PC-3 (cell line): ENCODE measurements around the gene GPC6. TPM values are rescaled to one million over a fixed set of nuclear protein-coding genes. Genes with fewer than 3 reads are reported as not detected.

Source experiments
- ATAC-seq: fragments of 200-7000 bp; cut with Tn5 transposase; 2 replicates; pipeline ENCODE4 v1.9.1; 2020; ENCODE audit warnings: mild to moderate bottlenecking, moderate library complexity
- BruUV-seq: library from RNA; stranded (reverse); fragments of 400-500 nt; replicated peaks from 2 replicates; lab custom pipeline; 2021; lab: Mats Ljungman, UMichigan
- CTCF ChIA-PET: fragments of 300-600 bp; sonication (Branson Sonifier 250); formaldehyde crosslinking; loops from one replicate; lab custom pipeline; 2022; ENCODE audit warnings: antibody characterized with exemption; lab: Charles Lee
- POLR2A ChIA-PET: fragments of 300-600 bp; sonication (Branson Sonifier 250); formaldehyde crosslinking; loops from one replicate; lab custom pipeline; 2022; ENCODE audit warnings: antibody characterized with exemption; ENCODE audit not compliant: unreplicated experiment; lab: Charles Lee
- DNase-seq: peaks from one replicate; pipeline ENCODE4 v3.0.0-alpha.2; 2015
- H2AFZ ChIP-seq: fragments of 300-600 bp; sonication (generic); 2 replicates; pipeline ENCODE4 v1.6.0; 2016; ENCODE audit warnings: antibody characterized with exemption, low read length
- H3F3A ChIP-seq: fragments of 300-600 bp; sonication (generic); one replicate; pipeline ENCODE4 v1.6.0; 2017; ENCODE audit warnings: antibody characterized with exemption, low read length, control low read depth, mild to moderate bottlenecking; ENCODE audit not compliant: unreplicated experiment
- H3K27ac ChIP-seq: fragments of 300-600 bp; sonication (generic); 2 replicates; pipeline ENCODE4 v1.5.1; 2016; ENCODE audit warnings: mild to moderate bottlenecking, low read length
- H3K27me3 ChIP-seq: fragments of 300-600 bp; sonication (generic); 2 replicates; pipeline ENCODE4 v1.6.1; 2016; ENCODE audit warnings: low read length, mixed read lengths
- H3K36me3 ChIP-seq: fragments of 300-600 bp; sonication (generic); 2 replicates; pipeline ENCODE4 v1.6.1; 2016; ENCODE audit warnings: low read depth, mixed run types, low read length, mixed read lengths
- H3K4me1 ChIP-seq: fragments of 300-600 bp; sonication (generic); 2 replicates; pipeline ENCODE4 v1.5.1; 2016; ENCODE audit warnings: low read length; ENCODE audit not compliant: insufficient read depth
- H3K4me2 ChIP-seq: fragments of 300-600 bp; sonication (generic); 2 replicates; pipeline ENCODE4 v1.6.0; 2016; ENCODE audit warnings: low read length
- H3K4me3 ChIP-seq: fragments of 300-600 bp; sonication (generic); 2 replicates; pipeline ENCODE4 v1.5.1; 2016; ENCODE audit warnings: mild to moderate bottlenecking, low read length, mixed read lengths
- H3K79me2 ChIP-seq: fragments of 300-600 bp; sonication (generic); 2 replicates; pipeline ENCODE4 v1.6.1; 2017; ENCODE audit warnings: low read length, mixed read lengths
- H3K9ac ChIP-seq: fragments of 300-600 bp; sonication (generic); 2 replicates; pipeline ENCODE4 v1.6.0; 2016; ENCODE audit warnings: mild to moderate bottlenecking, low read length
- H3K9me2 ChIP-seq: fragments of 300-600 bp; sonication (generic); replicated peaks from 2 replicates; pipeline ENCODE4 v1.6.1; 2016; ENCODE audit warnings: mixed run types, low read length, mixed read lengths
- H3K9me3 ChIP-seq: fragments of 300-600 bp; sonication (generic); 2 replicates; pipeline ENCODE4 v1.6.1; 2016; ENCODE audit warnings: low read length, mixed read lengths
- H4K20me1 ChIP-seq: fragments of 300-600 bp; sonication (generic); 2 replicates; pipeline ENCODE4 v1.6.1; 2016; ENCODE audit warnings: low read length, mixed read lengths
- EZH2 ChIP-seq: fragments of 300-600 bp; sonication (generic); IDR thresholded peaks from one replicate; pipeline ENCODE4 v1.6.1; 2017; ENCODE audit warnings: antibody characterized with exemption, mild to moderate bottlenecking, low read length; ENCODE audit not compliant: unreplicated experiment
- EZH2phosphoT487 ChIP-seq: fragments of 300-600 bp; sonication (generic); IDR thresholded peaks from 2 replicates; pipeline ENCODE4 v1.6.1; 2018; ENCODE audit warnings: mild to moderate bottlenecking, antibody characterized with exemption, low read length, borderline replicate concordance
- intact Hi-C: fragments of 100-400 bp; cut with micrococcal nuclease; formaldehyde crosslinking; loops from 2 replicates; pipeline ENCODE4 v1.9.0; 2023
- total RNA-seq: library from RNA; depleted of rRNA; stranded (reverse); fragments of >200 nt; gene quantifications from 2 replicates; pipeline ENCODE4 v1.2.3, GENCODE V29; 2014
- TF ChIP-seq, protein P1 (sequence below): fragments of 300-600 bp; sonication (generic); conservative IDR thresholded peaks from 2 replicates; pipeline ENCODE4 v1.5.1; 2017; ENCODE audit warnings: antibody characterized with exemption, low read depth, mild to moderate bottlenecking, low read length

Gene GPC6
- total RNA-seq, 1 experiment from 2014 or later: 3.5 TPM

DNA sequence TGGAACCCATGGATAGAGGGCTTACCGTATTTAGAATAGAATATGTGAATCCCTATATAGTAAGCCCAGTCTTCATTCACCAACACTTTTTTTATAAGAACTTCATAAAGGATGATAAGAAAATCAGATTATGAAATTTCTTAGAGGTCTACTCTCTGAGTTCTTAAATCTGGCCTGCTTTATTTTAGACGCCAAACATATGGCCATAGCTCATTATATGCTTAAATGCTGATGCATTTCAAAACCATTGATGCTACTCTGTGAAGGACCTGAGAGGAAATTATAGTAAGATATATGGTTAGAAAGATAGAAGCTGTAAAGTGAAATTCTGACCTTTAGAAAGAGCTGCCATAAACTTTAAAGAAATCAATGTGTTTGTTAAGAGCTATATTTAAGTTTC lies 38.3 kb downstream of the GPC6 start:
- H3K9me2 ChIP-seq: no peaks in the 10 kb centered on the region
- no TSS peak for BruUV-seq
- H3F3A ChIP-seq: no peaks in the 10 kb centered on the region
- H3K4me2 ChIP-seq: no peak overlapping the region
- H3K27ac ChIP-seq: no peak overlapping the region
- TF ChIP-seq EZH2phosphoT487: no peak
- TF ChIP-seq EZH2: no peak
- TF ChIP-seq, protein P1, sequence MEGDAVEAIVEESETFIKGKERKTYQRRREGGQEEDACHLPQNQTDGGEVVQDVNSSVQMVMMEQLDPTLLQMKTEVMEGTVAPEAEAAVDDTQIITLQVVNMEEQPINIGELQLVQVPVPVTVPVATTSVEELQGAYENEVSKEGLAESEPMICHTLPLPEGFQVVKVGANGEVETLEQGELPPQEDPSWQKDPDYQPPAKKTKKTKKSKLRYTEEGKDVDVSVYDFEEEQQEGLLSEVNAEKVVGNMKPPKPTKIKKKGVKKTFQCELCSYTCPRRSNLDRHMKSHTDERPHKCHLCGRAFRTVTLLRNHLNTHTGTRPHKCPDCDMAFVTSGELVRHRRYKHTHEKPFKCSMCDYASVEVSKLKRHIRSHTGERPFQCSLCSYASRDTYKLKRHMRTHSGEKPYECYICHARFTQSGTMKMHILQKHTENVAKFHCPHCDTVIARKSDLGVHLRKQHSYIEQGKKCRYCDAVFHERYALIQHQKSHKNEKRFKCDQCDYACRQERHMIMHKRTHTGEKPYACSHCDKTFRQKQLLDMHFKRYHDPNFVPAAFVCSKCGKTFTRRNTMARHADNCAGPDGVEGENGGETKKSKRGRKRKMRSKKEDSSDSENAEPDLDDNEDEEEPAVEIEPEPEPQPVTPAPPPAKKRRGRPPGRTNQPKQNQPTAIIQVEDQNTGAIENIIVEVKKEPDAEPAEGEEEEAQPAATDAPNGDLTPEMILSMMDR: no peak
- H4K20me1 ChIP-seq: no peaks in the 10 kb centered on the region
- no peak overlapping the region for H2AFZ ChIP-seq
- H3K79me2 ChIP-seq: no peaks in the 10 kb centered on the region
- intact Hi-C loops: no loop called here
- H3K9me3 ChIP-seq: no peaks in the 10 kb centered on the region
- no peak overlapping the region for H3K9ac ChIP-seq
- CTCF ChIA-PET: no interaction called here
- H3K27me3 ChIP-seq: no peaks in the 10 kb centered on the region
- DNase-seq: no peak
- POLR2A ChIA-PET: no interaction called here
- no peak overlapping the region for H3K4me3 ChIP-seq
- no peaks in the 10 kb centered on the region for H3K36me3 ChIP-seq
- ATAC-seq: no peak
- peaks cover 35% of the 10 kb centered on the region for H3K4me1 ChIP-seq

DNA sequence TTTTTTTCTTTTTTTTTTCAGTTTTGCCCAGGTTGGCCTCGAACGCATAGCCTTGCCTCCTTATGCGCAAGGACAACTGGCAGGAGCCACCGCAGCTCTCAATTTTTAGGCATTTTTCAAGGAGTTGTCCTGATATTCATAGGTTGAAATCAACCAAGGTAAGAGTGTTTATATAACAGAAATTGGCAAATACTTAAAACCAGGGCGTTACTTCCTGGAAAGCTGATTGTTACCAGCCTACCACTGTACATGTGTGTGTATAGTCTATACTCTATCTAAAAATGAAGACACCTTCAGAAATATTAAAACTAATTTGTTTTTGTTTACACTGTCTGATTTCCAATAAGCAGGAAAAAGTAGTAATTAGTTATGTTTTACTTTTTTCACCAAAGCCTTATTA lies 39.2 kb downstream of the GPC6 start:
- Histone ChIP-seq H3K27me3 (no peaks in the 10 kb centered on the region), H3K4me2 (no peak overlapping the region), H3K4me1 (peaks cover 26% of the 10 kb centered on the region), H3F3A (no peaks in the 10 kb centered on the region), H3K9ac (no peak overlapping the region), H3K36me3 (no peaks in the 10 kb centered on the region), H3K27ac (no peak overlapping the region), H3K79me2 (no peaks in the 10 kb centered on the region), H3K4me3 (no peak overlapping the region), H3K9me2 (no peaks in the 10 kb centered on the region), H3K9me3 (no peaks in the 10 kb centered on the region), H2AFZ (no peak overlapping the region), H4K20me1 (no peaks in the 10 kb centered on the region)
- BruUV-seq: no TSS peak
- ATAC-seq: no peak
- no peak for DNase-seq
- ChIA-PET CTCF (no interaction called here), POLR2A (no interaction called here)
- intact Hi-C loops: no loop called here
- no peak for TF ChIP-seq EZH2
- TF ChIP-seq, protein P1: no peak
- TF ChIP-seq EZH2phosphoT487: no peak

DNA sequence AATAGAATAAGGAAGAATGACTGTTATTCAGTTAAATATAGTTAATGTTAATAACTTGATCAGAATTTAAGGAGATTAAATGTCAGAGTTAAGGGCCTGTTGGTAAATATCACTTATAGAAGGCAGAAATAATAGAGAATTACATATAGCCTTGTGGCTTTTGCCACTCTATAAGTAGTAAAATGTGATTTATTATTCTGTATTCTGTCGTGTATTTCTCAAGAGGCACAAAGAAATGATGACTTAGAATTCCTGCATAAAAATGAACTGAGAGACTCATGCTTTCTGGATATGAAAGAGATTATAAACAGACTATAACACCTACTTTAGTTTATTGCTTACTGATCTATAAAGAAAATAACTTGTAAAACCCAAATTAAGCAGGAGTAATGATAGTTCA lies 40.1 kb downstream of the GPC6 start:
- no peak overlapping the region for H3K9ac ChIP-seq
- ATAC-seq (no peak), DNase-seq (no peak)
- ChIA-PET CTCF (no interaction called here), POLR2A (no interaction called here)
- H3K27me3 ChIP-seq: no peaks in the 10 kb centered on the region
- intact Hi-C loops: no loop called here
- no peaks in the 10 kb centered on the region for H3F3A ChIP-seq
- no peak overlapping the region for H3K27ac ChIP-seq
- BruUV-seq: no TSS peak
- TF ChIP-seq EZH2phosphoT487: no peak
- no peak for TF ChIP-seq EZH2
- TF ChIP-seq, protein P1: no peak
- H3K4me1 ChIP-seq: peaks cover 17% of the 10 kb centered on the region
- H3K9me3 ChIP-seq: no peaks in the 10 kb centered on the region
- no peaks in the 10 kb centered on the region for H3K36me3 ChIP-seq
- H2AFZ ChIP-seq: no peak overlapping the region
- no peaks in the 10 kb centered on the region for H3K9me2 ChIP-seq
- no peaks in the 10 kb centered on the region for H3K79me2 ChIP-seq
- H3K4me2 ChIP-seq: no peak overlapping the region
- H3K4me3 ChIP-seq: no peak overlapping the region
- no peaks in the 10 kb centered on the region for H4K20me1 ChIP-seq
